ENCODE results near the gene RABGGTB.

- TF ChIP-seq CTCF (IDR thresholded peaks at IDR 0.05) (no peak), POLR2AphosphoS5 (IDR thresholded peaks at IDR 0.05; ENCODE audit: low read depth, low read length) (no peak), SIN3A (IDR thresholded peaks at IDR 0.05; ENCODE audit: borderline replicate concordance, insufficient read depth, low read depth, low read length) (no peak), TCF7L2 (IDR thresholded peaks at IDR 0.05; ENCODE audit: low read depth, low read length) (no peak)
These were observed 15.3 kb upstream of the RABGGTB start for GRCh38 chr1:75770761-75771160.

Data from Panc1 (cell line).